HG03139 (cell line): Measurements from ENCODE around the gene MTPN.

ENCODE experiments used
- ATAC-seq: cut with Tn5 transposase; IDR thresholded peaks from one replicate; pipeline ENCODE4 v1.9.1; 2021; ENCODE audit not compliant: unreplicated experiment

MTPN gene

GRCh38 chr7:135977007-135977741, at the start of gene MTPN:
TSS of gene MTPN (minus strand) at chr7:135977359. CDS start at chr7:135977100, 259 bp downstream.
- peak; percentile 51 for ATAC-seq

DNA sequence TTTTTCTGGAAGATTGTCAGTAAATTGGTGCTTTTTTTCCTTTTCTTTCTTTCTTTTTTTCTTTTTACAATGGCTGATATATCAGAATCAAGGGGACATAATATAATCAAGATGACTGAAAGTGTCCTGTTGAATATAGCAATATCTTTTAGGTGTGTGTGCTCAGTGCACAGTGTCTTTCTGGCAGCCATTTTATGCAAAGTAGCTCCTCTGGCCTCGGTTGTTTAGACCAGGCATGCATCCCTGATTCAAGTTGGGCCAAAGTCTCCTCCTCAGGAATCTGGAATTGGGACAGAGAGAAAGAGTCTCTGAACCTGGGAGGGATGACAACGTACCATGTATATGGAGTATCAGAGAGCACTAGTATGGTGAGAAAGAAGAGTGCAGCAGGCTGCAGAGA, 49.0 kb upstream of the MTPN start:
- ATAC-seq, result no peak

DNA sequence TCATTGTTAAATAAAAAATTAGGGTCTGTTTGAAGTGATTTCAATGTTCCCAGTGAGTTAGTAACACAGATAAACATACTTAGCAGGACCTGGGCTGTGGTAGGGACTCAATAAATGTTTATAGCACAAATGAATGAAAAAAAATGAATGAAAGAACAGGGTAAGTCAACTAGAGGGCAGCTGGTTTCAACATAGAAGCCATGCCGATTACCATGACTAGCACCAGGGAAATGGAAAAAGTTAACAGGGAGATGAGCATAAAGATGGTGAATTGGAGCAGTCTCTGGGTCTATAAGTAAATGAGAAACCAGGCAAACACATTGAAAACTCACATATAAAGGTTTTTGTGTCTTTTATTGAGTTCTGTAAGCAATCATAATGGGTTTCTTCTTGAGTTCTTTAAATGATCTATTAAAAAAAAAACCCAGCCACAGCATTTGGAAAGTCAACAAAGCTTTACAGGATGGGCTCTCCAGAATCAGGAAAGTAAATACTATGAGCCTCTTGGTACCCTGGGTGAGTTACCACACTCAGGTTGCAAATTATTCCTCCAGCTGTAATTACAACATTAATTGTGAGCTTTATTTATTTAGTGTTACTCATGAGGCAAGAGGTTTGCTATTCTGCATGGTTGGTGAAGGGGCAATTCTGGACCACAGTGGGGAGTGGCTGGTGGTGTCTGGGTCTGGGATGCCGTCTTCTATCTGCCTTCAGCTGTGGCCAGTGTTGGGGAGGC, 46.1 kb upstream of the MTPN start:
- ATAC-seq, result no peak

DNA sequence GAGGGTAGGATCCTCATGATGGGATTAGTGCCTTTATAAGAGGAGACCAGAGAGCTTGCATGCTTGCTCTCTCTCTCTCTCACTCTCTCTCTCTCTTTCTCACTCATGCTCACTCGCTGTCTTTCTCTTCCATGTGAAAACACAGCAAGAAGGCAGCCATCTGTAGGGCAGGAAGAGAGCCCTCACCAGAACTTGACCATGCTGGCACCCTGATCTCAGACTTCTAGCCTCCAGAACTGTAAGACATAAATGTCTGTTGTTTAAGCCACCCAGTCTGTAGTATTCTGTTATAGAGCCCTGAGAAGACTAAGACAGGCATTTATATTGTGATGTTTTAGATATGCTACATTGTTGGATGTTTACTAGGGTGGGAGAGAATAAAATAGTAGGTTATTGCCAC, 43.4 kb upstream of the MTPN start:
- no peak for ATAC-seq

DNA sequence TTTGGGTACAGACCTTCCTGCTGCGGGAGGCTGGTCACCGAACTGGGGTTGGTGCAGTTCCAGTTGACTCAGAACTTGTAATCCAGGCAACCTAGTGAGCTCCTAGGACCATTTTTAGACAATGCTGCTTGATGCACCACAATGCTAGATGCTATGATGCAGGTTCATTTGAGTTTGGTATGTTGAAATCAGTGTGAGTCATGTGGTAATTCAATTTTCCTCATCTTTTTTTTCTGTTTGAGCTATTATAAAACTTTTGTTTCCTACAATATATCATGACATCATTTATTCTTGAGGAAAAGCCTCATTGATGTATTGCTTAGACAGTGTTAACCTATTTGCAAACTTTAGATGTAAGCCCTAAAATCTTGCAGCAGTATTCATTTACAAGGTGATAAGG, 40.9 kb upstream of the MTPN start:
- ATAC-seq, result no peak

GRCh38 chr7:136016649-136017395, 39.7 kb upstream of the MTPN start:
- no peak for ATAC-seq

- ATAC-seq, result no peak
These were observed 38.5 kb upstream of the MTPN start for GRCh38 chr7:136015638-136016037.

DNA sequence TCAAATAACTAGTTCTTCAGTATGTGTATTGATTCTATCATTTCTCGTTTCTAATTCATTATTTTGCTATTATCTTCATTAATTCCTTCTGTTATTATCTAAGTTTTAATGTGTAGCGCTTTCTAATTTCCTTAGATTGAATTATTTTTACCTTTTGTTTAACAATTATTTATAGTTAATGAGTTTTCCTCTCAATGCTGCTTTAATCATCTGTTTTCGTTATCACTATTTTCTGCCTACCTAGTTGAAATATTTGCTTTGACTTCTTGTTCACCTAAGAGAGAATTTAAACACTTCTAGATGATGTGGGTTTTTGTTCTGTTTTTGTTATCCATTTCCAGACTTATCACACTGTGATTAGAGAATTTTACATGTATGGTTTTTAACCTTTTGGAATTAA, 37.5 kb upstream of the MTPN start:
- no peak for ATAC-seq

GRCh38 chr7:136012238-136012637, 35.1 kb upstream of the MTPN start:
- ATAC-seq, result no peak

- no peak for ATAC-seq
These were observed 32.4 kb upstream of the MTPN start for GRCh38 chr7:136009488-136010079.

DNA sequence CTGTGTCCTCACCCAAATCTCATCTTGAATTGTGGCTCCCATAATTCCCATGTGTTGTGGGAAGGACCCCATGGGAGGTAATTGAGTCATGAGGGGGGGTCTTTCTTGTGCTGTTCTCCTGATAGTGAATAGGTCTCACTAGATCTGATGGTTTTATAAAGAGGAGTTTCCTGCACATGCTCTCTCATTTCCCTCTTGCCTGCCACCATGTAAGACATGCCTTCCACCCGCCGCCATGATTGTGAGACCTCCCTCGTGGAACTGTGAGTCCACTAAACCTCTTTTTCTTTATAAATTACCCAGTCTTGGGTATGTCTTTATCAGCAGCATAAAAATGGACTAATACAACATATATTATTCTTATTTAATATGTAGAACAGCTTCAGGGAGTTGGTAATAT, 29.0 kb upstream of the MTPN start:
- ATAC-seq, result no peak

GRCh38 chr7:136004083-136004482, 26.9 kb upstream of the MTPN start:
- ATAC-seq, result no peak

DNA sequence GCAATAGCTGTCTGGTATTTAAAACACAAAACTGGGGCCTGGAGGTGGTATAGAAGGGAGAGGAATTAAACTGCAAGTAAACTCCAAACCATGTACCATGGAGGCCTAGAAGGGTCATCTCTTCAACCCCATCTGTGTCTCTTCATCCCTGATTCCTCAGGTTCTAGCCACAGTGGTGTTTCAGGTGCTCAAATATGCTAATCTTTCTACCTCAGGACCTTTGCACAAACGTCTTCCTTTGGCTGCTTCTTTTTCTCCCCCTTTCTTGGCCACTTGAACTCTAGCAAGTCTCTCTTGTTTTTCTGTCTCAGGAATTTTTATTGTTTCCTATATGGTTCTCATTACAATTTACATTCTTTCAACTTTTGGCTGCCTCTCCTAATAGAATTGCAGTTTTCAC, 25.6 kb upstream of the MTPN start:
- ATAC-seq, result no peak

GRCh38 chr7:136000288-136000913, 23.2 kb upstream of the MTPN start:
- no peak for ATAC-seq

- no peak for ATAC-seq
These were observed 20.9 kb upstream of the MTPN start for GRCh38 chr7:135998081-135998480.

DNA sequence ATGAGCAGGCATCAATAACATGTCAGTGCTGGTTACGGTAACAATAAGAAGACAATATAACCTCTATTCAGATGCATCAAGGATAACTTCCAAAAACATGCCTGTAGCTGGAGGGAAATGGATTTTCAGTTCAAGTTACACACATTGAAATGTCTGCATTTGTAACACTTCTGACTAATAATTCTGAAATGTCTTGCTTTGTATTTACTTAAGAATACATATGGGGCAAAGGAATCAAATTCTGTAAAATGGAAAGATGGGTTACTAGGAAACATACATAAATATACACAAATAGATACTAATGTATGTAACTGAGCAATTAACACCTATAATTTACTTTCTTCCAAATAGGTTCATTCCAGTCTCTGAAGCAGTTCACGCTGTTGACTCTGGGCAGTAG, 18.6 kb upstream of the MTPN start:
- no peak for ATAC-seq

GRCh38 chr7:135994466-135995205, 17.5 kb upstream of the MTPN start:
- ATAC-seq, result no peak

DNA sequence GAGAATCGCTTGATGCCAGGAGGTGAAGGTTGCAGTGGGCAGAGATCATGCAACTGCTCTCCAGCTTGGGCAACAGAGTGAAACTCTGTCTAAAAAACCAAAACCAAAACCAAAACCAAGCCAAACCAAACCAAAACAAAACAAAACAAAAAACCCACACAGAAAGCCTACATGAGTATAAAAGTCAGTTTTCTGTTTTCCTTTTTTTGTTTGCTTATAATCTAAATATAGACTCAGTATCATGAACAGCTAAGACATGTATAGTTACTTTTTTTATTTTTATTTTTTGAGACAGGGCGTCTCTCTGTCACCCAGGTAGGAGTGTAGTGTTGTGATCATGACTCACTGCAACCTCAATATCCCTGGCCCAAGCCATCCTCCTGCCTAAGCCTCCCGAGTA, 16.8 kb upstream of the MTPN start:
- ATAC-seq, result peak; percentile 55

DNA sequence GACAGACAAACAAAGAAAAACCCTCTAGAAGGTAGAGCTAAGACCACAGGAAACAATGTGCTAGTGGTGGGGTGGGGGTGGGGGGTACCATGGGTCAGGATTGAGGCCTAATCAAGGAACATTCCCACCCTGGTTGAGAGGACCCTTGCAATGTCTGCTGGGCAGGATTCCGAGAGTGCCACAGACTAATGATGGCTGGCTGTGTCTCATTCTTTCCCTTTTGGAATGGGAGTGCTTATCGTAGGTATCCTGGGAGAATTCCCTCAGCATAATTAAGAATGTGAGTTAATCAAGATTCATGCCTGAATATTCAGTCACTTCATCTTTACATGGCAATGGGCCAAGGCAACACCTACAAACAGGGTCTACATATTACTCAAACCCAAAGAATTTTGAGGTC, 14.7 kb upstream of the MTPN start:
- no peak for ATAC-seq

- ATAC-seq, result no peak
These were observed 14.2 kb upstream of the MTPN start for GRCh38 chr7:135991322-135991721.
